NB4 (cell line): ENCODE data around the gene MADD.
"Not testable (repeated sequence)": the region's sequence is repeated elsewhere in the genome, so short reads cannot be mapped to it uniquely, and the experiment has no call there.

ENCODE experiments used
- DNase-seq: peaks from one replicate; pipeline ENCODE4 v3.0.0; 2010; ENCODE audit warnings: low read depth
- H3K4me3 ChIP-seq: one replicate; pipeline ENCODE4 v1.5.1; 2011; ENCODE audit warnings: mild to moderate bottlenecking, low read depth, low read length, moderate library complexity
- MAX ChIP-seq: IDR thresholded peaks from 2 replicates; pipeline ENCODE4 v1.6.1; 2011; ENCODE audit warnings: low read depth, low read length
- MYC ChIP-seq: IDR thresholded peaks from 2 replicates; pipeline ENCODE4 v1.6.1; 2011; ENCODE audit warnings: low read depth, low read length
- POLR2A ChIP-seq: IDR thresholded peaks from 2 replicates; pipeline ENCODE4 v1.6.1; 2011; ENCODE audit warnings: mild to moderate bottlenecking; ENCODE audit not compliant: insufficient read length; ENCODE audit errors: extremely low read depth
- TF ChIP-seq, protein P1 (sequence below): IDR thresholded peaks from one replicate; pipeline ENCODE4 v1.5.1; 2012; ENCODE audit warnings: low read depth, low read length

The MADD gene

DNA sequence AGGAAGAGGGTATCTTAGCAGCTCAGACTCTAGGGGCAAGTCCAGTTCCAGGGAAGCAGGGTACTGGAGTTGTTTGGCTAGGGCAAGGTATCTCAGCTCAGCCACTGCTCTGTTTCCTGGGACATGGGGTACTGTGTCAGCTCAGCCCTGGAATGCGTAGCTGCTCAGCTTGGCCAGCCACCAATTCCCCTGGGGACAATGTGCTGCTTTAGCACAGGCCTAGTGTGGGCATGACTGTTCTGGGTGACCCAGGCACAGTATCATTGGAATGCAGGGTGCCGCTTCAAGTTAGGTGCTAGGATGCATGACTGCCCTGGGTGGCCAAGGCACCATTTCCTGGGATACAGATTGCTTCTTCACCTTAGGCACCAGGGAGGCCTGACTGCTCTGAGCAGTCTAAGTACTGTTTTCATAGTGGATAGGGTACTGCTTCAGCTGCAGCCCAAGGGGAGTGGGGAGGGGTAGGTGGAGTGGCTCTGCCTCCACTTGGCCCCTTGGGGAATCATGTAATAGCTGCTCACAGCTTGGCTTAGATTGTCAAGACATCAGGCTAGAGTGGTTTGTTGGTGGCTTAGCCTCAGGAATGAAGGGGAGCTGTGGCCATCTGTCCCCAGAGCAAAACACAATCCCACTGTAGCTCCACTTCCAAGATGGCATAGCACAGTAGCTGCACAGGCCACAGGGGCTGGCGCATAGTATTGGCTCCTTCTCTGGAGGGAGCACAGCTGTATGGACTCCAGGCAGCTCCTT is 36.0 kb downstream of the MADD start:
- H3K4me3 ChIP-seq: no peak overlapping the region
- TF ChIP-seq, protein P1, sequence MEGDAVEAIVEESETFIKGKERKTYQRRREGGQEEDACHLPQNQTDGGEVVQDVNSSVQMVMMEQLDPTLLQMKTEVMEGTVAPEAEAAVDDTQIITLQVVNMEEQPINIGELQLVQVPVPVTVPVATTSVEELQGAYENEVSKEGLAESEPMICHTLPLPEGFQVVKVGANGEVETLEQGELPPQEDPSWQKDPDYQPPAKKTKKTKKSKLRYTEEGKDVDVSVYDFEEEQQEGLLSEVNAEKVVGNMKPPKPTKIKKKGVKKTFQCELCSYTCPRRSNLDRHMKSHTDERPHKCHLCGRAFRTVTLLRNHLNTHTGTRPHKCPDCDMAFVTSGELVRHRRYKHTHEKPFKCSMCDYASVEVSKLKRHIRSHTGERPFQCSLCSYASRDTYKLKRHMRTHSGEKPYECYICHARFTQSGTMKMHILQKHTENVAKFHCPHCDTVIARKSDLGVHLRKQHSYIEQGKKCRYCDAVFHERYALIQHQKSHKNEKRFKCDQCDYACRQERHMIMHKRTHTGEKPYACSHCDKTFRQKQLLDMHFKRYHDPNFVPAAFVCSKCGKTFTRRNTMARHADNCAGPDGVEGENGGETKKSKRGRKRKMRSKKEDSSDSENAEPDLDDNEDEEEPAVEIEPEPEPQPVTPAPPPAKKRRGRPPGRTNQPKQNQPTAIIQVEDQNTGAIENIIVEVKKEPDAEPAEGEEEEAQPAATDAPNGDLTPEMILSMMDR: no peak
- TF ChIP-seq MYC: no peak
- TF ChIP-seq POLR2A: no peak
- TF ChIP-seq MAX: no peak
- no peak for DNase-seq

- DNase-seq: no peak
- no peak overlapping the region for H3K4me3 ChIP-seq
- TF ChIP-seq, protein P1: no peak
- TF ChIP-seq MYC: no peak
- no peak for TF ChIP-seq MAX
- no peak for TF ChIP-seq POLR2A
Observed at GRCh38 chr11:47306484-47306844, 36.5 kb downstream of the MADD start.

- H3K4me3 ChIP-seq: no peak overlapping the region
- TF ChIP-seq POLR2A (no peak), MYC (no peak), MAX (no peak)
- TF ChIP-seq, protein P1: no peak
- no peak for DNase-seq
Observed at GRCh38 chr11:47308050-47308823, 38.3 kb downstream of the MADD start.

DNA sequence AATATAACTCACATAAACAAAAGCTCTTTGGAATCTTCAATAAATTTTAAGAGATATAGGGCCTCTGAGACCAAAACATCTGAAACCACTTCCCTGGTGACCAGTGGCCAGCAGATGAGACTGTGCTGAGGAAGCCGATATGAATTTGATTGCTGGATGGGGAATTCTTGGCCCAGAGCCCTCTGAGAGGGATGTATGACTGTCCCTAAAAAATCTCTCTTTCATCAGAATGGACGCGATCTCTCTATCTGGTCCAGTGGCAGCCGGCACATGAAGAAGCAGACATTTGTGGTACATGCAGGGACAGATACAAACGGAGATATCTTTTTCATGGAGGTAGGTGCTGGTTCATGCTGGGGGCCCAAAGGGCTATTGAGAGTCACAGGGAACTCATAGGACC is 45.1 kb downstream of the MADD start:
- TF ChIP-seq, protein P1: no peak
- TF ChIP-seq MYC (no peak), POLR2A (no peak), MAX (no peak)
- no peak for DNase-seq
- no peak overlapping the region for H3K4me3 ChIP-seq

GRCh38 chr11:47316501-47316900 is 46.6 kb downstream of the MADD start:
- H3K4me3 ChIP-seq, DNase-seq: not testable (repeated sequence)

GRCh38 chr11:47317064-47317828 is 47.3 kb downstream of the MADD start:
- no peak overlapping the region for H3K4me3 ChIP-seq
- no peak for TF ChIP-seq MYC
- TF ChIP-seq, protein P1: no peak
- no peak for TF ChIP-seq POLR2A
- TF ChIP-seq MAX: no peak

More at GRCh38 chr11:47317064-47317828, 47.3 kb downstream of the MADD start:
- DNase-seq: no peak
